ENCODE measurements around the gene P2RX7.
A peak's percentile ranks its signal among the peaks of the same experiment; 100 is the strongest.
"Not testable (repeated sequence)": the region's sequence is repeated elsewhere in the genome, so short reads cannot be mapped to it uniquely, and the experiment has no call there.

Gene P2RX7

DNA sequence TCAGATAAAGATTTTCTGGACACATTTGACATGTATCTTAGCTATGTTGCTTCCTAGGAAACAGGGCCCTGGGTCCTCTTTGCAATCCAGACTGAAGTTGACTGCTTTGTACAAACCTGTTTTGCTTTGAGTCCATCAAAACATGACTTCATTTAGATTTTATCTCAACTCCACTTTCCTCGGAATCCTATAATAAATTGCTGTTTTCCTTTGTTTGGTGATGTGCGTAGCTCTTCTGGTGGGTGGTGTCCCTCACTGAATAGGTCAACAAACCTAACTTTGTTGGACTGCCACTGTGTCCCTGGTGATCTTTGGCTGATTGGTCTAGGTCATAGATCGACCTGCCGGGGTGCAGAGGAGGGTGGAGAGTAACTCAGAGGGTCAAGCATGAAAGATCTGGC is 735 bp upstream of the P2RX7 start:
- no peak for FAIRE-seq
- DNase-seq (ENCODE audit: insufficient read length, low spot score) = no peak

DNA sequence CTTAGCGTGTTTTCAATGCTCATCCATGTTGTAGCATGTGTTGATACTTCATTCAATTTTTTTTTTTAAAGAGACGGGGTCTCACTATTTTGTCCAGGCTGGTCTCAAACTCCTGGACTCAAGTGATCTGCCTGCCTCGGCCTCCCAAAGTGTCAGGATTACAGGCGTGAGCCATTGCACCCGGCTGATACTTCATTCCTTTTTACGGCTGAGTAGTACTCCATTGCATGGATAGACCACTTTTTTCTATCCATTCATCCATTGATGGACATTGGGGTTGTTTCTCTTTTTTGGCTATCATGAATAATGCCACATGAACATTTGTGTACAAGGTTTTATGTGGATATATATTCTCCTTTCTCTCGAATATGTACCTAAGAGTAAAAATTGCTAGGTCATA is 1.2 kb downstream of the P2RX7 start:
- DNase-seq (ENCODE audit: insufficient read length, low spot score) (no peak), FAIRE-seq (no peak)

DNA sequence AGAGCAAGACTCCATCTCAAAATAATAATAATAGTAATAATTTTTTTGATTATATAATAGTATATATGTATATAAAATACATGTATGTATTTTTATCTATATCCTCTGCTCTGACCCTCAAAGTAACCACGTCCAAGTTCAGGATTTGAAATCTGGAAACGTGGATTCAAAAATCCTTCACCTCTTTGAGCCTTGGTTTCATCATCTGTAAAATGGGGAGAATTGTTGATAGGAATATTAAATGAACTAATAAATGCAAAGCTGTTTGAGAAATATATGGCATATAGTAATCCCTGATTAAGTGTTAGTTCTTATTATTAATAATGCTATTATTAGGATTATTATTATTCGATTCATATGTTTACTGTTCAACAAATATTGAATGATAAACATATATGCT is 2.6 kb downstream of the P2RX7 start:
- FAIRE-seq (no peak), DNase-seq (ENCODE audit: insufficient read length, low spot score) (no peak)

DNA sequence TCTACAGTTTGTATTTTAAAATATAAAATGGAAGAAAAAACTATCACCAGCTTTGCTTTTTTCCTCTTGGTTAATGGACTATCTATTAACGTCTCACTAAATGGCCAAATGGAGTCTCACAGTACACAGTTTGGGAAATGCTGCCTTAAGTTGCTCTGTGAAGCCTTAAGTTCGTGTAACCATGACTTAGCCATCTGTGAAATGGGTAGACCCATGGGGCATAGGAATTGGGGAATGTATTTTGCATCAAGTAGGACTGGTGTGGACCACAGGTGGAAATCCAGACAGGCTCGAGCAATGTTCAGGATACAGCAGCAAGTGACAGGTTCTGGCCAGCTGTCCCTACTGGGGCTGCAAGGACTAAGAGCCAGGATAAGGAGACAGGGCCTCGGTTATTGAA is 4.8 kb downstream of the P2RX7 start:
- FAIRE-seq = no peak

DNA sequence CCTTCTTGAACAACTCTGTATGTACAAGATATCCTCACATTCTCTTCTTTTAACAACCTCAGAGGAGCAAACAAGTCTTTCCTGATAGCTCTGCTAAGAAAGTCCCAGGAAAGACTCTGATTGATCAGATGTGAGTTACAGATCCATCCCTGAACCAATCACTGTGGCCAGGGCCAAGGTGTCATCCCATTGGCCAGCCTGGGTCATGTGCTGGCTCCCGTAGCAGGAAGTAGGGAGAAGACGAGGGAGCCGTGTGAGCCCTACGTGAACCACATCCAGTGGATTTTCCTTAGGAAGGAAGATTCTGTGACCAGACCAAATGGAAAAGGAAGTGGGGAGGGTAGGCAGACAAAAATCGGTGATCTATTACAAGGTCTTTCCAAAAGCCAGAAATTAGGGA is 5.6 kb downstream of the P2RX7 start:
- no peak for FAIRE-seq
- DNase-seq (ENCODE audit: insufficient read length, low spot score) = no peak

More for the DNA sequence above, 4.8 kb downstream of the P2RX7 start:
- DNase-seq (ENCODE audit: insufficient read length, low spot score) = no peak

DNA sequence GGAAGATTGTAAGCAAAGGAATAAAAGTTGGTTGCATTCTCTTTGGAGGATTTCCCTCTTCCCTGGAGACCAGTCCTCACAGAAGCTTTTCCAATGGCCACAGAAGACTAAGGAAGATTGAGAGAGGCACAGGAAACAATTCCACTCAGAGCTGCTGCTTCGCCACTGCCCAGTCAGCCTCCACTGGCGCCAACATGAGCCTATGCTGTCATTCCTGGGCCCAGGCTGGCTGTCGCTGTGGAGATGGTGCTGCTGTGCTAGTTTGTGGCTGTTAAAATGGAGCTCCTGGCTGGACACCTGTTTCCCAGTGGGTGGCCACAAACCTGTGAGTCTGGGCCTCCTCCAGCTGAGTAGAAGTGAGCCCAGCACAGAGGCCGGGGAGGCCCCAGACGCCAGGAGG is 6.6 kb downstream of the P2RX7 start:
- FAIRE-seq (no peak), DNase-seq (ENCODE audit: insufficient read length, low spot score) (no peak)

DNA sequence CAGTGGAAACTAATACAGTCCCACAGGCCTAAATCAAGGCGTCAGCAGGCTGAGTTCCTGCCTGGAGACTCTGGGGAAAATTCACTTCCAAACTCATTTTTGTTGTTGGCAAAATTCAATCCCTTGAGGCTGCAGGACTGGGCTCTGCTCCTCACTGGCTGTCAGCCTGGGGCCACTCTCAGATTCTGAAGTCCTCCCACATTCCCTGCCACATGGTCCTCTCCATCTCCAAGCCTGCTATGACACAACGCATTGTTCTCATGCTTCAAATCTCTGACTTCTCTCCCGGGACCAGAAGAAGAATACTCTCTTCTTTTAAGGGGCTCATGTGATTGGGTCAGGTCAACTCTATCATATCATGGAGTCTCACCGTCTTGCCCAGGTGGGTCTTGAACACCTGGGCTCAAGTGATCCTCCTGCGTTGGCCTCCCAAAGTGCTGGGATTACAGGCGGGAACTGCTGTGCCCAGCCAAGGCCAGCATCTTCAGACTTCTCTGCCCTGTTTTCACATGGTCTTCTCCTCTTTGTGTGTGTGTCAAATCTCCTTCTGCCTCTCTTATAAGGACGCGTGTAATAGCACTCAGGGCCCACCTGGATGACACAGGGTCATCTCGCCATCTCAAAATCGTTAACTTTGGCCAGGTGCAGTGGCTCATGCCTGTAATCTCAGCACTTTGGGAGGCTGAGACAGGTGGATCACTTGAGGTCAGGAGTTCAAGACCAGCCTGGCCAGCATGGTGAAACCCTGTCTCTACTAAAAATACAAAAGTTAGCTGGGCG is 9.7 kb downstream of the P2RX7 start:
- no peak for DNase-seq (ENCODE audit: insufficient read length, low spot score)
- no peak for FAIRE-seq

DNA sequence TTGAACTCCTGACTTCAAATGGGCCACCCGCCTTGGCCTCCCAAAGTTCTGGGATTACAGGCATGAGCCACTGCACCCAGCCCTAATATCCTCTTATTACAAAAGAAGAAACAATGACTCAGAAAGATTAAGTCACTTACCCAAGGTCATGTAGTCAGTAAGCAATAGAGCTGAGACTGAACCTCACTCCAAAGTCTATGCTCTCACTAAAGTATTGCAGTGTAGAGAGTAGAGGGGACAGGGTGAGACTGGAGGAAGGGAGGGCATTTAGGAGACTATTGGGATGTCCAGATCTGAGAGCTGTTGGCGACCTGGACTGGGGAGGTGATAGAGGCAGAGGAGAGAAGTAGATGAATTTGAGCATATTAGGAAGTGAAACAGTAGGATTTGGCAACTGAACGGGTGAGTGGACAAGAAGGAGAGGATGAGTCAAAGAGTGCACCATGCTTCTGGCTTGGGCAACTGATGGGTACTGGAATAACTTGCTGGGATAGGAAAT is 11.8 kb downstream of the P2RX7 start:
- DNase-seq (ENCODE audit: insufficient read length, low spot score) (no peak), FAIRE-seq (no peak)

DNA sequence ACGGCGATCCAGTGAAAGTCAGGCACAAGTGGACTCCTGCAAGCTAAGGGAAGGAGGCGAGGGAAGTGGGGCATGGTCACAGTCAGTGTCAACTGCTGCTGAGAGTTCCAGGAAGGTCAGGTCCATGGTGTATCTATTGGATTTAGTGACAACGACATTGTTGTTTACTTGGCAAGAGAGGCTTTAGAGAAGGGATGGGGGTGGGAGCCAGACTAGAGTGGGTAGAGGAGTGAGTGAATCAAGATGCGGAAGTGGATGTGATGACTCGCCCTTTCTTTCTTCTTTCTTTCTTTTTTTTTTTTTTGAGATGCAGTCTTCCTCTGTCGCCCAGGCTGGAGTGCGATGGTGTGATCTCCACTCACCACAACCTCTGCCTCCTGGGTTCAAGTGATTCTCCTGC is 12.5 kb downstream of the P2RX7 start:
- DNase-seq (ENCODE audit: insufficient read length, low spot score) = no peak
- FAIRE-seq = peak; percentile 82

DNA sequence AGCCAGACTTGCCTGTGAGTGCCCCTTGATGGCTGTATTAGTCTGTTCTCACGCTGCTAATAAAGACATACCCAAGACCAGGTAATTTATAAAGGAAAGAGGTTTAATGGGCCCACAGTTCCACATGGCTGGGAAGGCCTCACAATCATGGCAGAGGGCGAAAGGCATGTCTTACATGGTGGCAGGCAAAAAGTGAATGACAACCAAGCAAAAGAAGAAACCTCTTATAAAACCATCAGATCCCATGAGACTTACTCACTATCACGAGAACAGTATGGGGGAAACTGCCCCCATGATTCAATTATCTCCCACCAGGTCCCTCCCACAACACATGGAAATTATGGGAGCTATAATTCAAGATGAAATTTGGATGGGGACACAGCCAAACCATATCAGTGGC is 16.6 kb downstream of the P2RX7 start:
- not testable (repeated sequence) for FAIRE-seq; DNase-seq (ENCODE audit: insufficient read length, low spot score)

DNA sequence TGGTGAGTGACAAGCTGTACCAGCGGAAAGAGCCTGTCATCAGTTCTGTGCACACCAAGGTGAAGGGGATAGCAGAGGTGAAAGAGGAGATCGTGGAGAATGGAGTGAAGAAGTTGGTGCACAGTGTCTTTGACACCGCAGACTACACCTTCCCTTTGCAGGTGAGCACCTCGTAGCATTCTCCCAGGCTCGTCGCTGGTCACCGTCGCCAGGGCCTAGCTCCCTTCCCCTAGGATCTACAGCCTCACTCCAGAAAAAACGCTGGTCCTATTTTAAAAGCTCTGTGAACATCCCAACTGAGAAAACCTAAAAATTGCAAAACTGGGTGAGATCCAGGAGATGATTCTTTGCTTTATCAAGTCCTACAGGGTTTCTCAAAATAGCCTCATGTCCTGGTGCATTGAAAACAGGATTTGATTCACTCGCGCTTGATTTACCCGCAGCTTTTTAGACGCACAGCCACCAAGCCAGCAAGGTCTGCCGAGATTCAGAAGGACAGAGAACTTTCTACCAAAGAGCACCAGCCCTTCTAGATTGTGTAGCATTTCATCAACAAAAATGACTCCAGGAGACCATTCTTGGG is 22.2 kb downstream of the P2RX7 start:
- FAIRE-seq (no peak), DNase-seq (ENCODE audit: insufficient read length, low spot score) (no peak)

DNA sequence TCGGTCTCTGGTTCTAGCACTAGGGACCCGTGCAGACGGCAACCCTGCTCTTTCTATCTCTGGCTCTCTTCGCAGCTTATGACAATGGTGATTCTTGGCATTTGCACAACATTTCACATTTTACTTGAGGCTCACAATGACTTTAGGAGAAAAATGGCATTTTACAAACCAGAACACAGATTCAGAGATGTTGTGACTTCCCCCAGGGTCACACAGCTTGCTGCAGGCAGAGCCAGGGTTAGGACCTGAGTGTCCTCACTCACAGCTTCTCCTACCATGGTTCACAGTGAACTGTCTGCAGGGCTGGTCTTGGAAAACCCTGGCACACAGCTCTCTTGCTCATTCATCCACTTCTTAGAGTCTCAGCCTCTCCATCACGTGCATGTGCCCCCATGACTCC is 23.7 kb downstream of the P2RX7 start:
- FAIRE-seq = no peak
- DNase-seq (ENCODE audit: insufficient read length, low spot score) = no peak

DNA sequence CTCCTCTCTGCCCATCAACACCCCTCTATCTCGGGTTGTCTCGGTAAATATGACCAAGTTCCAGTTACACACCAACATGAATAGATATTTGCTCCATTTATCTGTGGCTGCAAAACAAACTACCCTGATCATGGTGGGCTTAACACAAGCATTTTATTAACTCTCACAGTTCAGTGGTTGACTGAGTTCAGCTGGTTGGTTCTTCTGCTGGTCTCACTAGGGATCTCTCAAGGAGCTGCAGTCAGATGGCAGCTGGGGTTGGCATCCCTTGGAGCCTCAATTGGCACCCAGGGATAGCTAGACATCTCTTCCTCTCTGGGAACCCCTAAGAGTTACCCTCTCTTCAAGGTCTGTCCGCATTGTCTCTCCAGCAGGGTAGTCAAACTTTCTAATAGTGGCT is 25.4 kb downstream of the P2RX7 start:
- DNase-seq (ENCODE audit: insufficient read length, low spot score) = no peak
- FAIRE-seq = no peak

DNA sequence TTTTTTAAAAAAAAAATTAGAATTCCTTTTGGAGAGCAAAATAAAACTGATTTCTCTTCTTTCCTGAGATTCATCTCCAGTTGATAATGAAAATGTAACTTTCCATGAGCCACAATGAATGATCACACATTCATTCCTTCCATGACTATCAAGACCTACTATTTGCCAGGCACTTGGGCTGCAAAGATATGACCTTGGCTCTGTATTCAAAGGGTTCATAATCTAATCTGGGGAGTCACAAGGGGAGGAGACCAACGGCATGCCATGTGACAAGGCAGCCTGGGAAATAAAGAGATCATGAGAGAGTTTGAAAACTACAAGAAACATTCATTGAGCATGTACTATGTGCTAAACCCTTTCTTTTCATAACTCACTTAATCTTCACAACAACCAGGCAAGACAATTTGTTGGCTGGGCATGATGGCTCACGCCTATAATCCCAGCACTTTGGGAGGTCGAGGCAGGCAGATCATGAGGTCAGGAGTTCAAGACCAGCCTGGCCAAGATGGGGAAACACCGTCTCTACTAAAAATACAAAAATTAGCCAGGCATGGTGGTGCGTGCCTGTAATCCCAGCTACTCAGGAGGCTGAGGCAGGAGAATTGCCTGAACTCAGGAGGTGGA is 26.2 kb downstream of the P2RX7 start:
- not testable (repeated sequence) for DNase-seq (ENCODE audit: insufficient read length, low spot score); FAIRE-seq

DNA sequence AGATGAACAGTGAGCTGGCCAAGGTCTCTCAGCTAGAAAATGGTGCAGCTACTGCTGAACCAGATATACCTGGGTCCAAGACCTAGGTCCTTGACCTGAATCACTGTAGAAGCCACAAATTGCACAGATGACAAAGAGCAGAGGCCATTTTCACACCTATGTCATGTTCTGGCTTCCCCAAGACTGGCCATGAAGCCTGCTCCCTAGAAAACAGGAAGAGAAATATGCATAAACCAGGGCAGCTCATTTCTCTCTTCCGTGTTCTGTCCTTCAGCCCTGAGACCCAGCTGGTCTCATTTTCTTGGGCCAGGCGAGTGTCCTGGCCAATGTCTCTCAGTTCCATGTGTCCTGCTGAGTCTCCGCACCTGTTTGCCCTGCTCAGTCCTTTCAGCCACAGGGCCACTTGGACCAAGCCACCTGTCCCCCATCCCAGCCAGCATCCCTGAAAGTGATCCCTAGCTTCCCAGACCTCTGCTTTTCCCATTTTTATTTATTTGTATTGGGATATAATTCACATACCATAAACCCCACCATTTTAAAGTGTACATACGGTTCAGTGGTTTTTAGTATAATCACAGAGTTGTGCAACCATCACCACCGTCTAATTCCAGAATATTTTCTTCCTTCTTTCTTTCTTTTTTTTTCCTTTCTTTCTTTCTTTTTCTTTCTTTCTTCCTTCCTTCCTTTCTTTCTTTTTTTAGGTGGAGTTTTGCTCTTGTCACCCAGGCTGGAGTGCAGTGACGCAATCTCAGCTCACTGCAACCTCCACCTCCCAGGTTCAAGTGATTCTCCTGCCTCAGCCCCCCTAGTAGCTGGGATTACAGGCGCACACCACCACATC is 27.0 kb downstream of the P2RX7 start:
- DNase-seq (ENCODE audit: insufficient read length, low spot score) = no peak
- FAIRE-seq = no peak

DNA sequence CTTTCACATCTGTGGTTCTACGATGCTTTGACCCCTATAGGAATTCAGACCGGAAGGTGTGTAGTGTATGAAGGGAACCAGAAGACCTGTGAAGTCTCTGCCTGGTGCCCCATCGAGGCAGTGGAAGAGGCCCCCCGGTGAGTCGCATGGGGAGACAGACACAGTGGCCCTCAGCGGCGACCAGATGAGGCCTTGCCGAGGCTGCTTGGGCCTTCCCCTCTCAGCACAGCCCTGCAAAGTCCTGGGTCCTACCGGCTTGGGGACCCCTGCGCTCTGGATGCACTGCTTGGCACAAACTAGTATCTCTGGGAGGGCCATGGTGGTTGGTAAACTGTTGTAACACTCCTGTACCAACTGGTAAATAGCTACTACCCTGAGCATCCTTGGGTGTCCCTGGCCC is 29.7 kb downstream of the P2RX7 start:
- DNase-seq (ENCODE audit: insufficient read length, low spot score) (no peak), FAIRE-seq (no peak)

DNA sequence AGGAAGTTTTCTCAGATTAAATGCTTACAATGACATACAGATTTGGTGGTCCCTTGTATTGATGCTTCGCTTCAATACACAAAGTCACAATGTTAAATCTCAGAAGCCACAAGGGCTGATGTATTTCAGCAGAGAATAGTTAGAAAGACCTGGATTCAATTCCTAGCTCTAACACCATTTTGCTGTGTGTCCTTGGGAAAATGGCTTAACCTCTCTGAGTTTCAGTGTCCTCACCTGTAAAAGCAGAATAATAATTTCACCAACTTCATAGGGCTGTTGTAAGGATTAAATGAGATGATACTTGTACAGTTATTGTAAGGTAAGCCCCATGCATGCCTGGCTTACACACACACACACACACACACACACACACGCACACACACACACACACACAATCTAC is 30.3 kb downstream of the P2RX7 start:
- FAIRE-seq (no peak), DNase-seq (ENCODE audit: insufficient read length, low spot score) (no peak)

DNA sequence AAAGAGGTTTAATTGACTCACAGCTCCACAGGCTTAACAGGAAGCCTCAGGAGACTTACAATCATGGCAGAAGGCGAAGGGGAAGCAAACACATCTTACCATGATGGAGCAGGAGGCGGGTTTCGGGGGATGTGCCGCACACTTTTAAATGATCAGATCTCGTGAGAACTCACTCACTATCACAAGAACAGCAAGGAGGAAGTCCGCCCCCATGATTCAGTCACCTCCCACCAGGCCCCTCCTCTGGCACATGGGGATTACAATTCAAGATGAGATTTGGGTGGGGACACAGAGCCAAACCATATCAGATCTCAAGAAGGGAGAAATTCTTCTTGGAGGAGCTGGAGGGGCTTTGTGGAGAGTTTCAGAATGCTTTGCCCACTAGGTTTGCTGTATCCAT is 32.2 kb downstream of the P2RX7 start:
- DNase-seq (ENCODE audit: insufficient read length, low spot score); FAIRE-seq: not testable (repeated sequence)

DNA sequence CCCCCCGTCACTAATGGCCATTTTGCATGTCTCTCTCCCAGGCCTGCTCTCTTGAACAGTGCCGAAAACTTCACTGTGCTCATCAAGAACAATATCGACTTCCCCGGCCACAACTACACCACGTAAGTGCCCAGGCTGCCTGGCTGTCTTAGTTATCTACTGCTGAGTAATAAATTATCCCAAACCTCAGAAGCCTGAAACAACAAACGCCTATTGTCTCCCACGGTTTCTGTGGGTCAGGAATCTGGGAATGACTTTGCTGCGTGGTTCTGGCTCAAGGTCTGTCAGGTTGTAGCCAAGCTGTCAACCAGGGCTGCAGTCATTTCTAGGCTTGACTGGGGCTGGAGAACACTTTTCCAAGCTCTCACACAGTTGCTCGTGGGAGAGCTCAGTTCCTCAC is 32.6 kb downstream of the P2RX7 start:
- DNase-seq (ENCODE audit: insufficient read length, low spot score) (no peak), FAIRE-seq (no peak)

DNA sequence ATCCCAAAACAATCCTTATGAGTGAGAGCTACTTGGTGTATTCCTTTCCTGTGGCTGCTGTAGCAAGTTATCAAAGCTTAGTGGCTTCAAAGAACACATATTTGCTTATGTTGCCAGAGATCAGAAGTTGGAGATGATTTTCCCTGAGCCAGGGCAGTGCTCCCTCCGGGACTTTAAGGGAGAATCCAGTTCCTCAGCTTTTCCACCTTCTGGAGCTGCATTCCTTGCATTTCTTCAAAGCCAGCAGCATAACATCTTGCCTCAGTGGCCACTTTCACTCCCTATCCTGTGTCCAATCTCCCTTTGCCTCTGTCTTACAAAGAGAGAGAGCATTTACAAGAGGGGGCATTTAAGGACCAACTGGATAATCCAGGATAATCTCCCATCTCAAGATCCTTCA is 33.7 kb downstream of the P2RX7 start:
- no peak for DNase-seq (ENCODE audit: insufficient read length, low spot score)

DNA sequence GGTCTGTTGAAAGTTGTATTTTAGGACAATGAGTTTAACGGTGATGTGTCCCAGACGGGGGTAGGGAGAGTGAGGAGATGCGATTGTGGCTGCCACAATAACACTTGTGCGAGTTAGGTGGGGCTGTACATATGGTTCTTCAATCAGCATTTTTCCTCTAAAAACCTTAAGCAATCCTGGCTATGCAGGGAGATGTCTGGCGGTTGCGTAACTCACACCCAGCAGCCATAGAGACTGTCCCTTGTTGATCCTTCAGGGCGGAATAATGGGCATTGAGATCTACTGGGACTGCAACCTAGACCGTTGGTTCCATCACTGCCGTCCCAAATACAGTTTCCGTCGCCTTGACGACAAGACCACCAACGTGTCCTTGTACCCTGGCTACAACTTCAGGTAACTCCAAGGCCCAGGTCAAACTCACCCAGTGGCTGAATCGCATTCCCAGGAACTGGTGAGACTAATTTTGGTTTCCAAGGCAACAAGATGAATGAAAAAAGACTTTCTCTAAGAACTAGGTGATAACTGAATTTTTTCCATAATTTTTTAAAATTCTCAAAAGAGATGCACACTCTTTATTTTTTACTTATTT is 34.6 kb downstream of the P2RX7 start:
- DNase-seq (ENCODE audit: insufficient read length, low spot score) (no peak), FAIRE-seq (no peak)

More for the DNA sequence above, 33.7 kb downstream of the P2RX7 start:
- no peak for FAIRE-seq

Measured in HTR-8/SVneo (cell line).